AG04449 (cell line): ENCODE data around the gene SPATS1.

ENCODE experiments used
- CTCF ChIA-PET: fragments of 350-600 bp; formaldehyde crosslinking; extraction: SDS; loops from one replicate; lab custom pipeline; 2021; ENCODE audit warnings: antibody characterized with exemption; lab: Yijun Ruan, JAX
- POLR2A ChIA-PET: fragments of 400-600, 350-600 bp; formaldehyde crosslinking; extraction: SDS; loops from one replicate; lab custom pipeline; 2020; ENCODE audit warnings: antibody characterized with exemption, inconsistent platforms; lab: Yijun Ruan, JAX
- DNase-seq: peaks from one replicate; pipeline ENCODE4 v3.0.0-alpha.2; 2010; ENCODE audit warnings: low read depth, low spot score
- H3K4me3 ChIP-seq: 2 replicates; pipeline ENCODE4 v1.5.1; 2011; ENCODE audit warnings: low read depth, mild to moderate bottlenecking, control low read depth, low read length
- TF ChIP-seq, protein P1 (sequence below): IDR thresholded peaks from one replicate; pipeline ENCODE4 v1.5.1; 2011; ENCODE audit warnings: mild to moderate bottlenecking, moderate library complexity, low read length, control low read depth, inconsistent platforms; ENCODE audit not compliant: insufficient read depth; ENCODE audit errors: missing control alignments

SPATS1 gene

DNA sequence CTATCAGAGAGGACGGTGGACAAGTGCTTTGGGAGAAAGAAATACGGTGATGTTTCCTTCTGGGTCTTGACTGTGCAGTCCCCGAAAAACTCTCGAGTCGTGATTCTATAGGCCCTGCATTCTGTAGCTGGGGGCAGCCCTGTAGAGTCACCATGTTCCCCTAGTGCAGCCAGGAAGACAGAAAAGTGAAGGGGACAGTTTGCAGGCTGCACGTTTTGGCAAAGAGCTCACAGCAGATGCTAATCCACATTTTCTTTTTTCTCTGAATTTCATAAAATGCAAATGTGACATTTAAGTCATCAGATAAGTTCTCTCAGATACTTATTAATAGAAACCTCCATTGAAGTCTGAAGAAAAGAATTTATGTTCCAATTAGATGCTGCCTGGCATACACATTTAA, 19.5 kb downstream of the SPATS1 start:
- DNase-seq: no peak
- TF ChIP-seq, protein P1, sequence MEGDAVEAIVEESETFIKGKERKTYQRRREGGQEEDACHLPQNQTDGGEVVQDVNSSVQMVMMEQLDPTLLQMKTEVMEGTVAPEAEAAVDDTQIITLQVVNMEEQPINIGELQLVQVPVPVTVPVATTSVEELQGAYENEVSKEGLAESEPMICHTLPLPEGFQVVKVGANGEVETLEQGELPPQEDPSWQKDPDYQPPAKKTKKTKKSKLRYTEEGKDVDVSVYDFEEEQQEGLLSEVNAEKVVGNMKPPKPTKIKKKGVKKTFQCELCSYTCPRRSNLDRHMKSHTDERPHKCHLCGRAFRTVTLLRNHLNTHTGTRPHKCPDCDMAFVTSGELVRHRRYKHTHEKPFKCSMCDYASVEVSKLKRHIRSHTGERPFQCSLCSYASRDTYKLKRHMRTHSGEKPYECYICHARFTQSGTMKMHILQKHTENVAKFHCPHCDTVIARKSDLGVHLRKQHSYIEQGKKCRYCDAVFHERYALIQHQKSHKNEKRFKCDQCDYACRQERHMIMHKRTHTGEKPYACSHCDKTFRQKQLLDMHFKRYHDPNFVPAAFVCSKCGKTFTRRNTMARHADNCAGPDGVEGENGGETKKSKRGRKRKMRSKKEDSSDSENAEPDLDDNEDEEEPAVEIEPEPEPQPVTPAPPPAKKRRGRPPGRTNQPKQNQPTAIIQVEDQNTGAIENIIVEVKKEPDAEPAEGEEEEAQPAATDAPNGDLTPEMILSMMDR: no peak
- POLR2A ChIA-PET: no interaction called here
- CTCF ChIA-PET: interaction anchor here (0.9 to 1.3 kb wide), 3 partner anchors 29 to 200 kb away, joined by 3 to 4 read pairs (median 3); partner anchors contain the start of gene AARS2
- H3K4me3 ChIP-seq: no peak overlapping the region

DNA sequence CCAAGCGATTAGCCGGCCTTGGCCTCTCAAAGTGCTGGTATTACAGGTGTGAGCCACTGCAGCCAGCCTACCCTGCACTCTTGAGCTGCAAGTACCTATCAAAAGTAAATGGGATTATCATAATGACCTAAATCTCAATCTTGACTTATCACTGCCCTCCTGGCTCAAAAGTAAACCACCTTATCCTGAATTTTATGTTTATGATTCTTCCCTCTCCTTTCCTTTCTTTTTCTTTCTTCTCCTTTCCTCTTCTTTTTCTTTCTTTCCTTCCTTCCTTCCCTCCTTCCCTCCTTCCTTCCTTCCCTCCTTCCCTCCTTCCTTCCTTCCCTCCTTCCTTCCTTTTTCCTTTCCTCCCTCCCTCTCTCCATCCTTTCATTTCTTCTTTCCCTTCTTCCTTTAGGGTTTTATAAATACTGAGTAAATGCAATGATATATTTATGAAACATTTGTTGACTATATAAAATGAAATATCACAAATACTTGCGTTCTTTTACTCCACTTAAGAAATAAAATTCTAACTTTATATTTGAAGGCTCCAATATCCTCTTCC, 21.0 kb downstream of the SPATS1 start:
- TF ChIP-seq, protein P1: no peak
- no peak for DNase-seq
- ChIA-PET POLR2A (no interaction called here), CTCF (no interaction called here)
- no peak overlapping the region for H3K4me3 ChIP-seq

DNA sequence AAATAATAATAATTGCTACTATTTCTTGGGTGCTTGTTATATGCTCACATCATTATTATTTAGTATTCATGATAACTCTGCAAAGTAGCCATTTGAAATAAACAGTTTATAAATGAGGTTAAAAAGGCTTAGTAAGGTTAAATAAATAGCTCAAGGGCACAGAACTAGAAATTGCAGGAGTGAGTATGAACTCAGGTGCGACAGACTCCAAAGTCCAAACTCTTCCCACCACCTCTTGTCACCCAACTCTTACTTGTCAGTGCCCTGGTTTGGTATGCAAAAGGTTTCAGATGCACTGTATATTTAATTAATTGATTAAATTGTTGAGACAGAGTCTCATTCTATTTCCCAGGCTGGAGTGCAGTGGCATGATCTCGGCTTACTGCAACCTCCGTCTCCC, 24.3 kb downstream of the SPATS1 start:
- TF ChIP-seq, protein P1: no peak
- CTCF ChIA-PET: interaction anchor here (1.3 to 1.5 kb wide), 2 partner anchors 9 to 54 kb away, joined by 3 read pairs; partner anchors contain the start of gene AARS2

DNA sequence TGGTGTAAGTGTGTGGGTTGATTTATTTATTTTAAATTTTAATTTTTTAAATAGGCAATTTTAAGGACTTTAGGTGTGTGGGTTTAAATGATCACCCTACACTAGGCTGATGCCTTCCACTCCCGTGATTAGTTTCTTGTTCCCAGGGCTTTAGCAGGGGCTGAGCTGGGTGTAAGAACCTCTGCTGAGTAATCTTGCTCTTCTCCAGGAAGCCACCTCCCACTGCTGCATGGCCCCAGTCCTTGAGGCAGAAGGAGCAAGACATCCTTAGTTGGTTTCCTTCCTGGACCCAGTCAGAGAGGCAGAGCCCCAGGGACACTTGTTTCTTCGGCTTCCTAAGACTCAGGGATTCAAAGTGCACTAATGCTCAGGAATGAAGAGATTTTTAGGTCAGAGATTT, 25.2 kb downstream of the SPATS1 start:
- H3K4me3 ChIP-seq: no peak overlapping the region
- ChIA-PET POLR2A (no interaction called here), CTCF (interaction anchor here (1.3 to 1.5 kb wide), 2 partner anchors 10 to 55 kb away, joined by 3 read pairs; partner anchors contain the start of gene AARS2)
- TF ChIP-seq, protein P1: no peak
- DNase-seq: no peak

More for the DNA sequence above, 24.3 kb downstream of the SPATS1 start:
- no peak overlapping the region for H3K4me3 ChIP-seq
- DNase-seq: no peak
- POLR2A ChIA-PET: no interaction called here

DNA sequence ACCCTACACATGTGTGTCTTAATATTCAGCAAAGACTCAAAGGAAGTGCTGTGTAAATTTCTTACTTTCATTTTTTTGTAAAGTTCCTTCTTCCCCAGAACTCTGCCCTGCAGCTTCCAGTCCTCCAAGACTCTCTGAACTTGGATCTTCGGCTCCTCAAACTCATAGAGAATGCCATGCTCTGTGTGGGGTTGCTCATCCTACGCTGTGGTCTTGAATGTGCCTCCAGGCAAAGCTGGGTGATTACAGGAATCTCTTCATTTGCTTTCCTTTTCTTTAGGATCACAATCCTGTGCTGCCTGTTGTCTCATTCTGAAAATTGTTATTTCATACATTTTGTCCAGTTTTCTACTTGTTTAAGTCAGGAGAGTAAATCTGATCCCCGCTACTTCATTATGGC, 30.6 kb downstream of the SPATS1 start:
- TF ChIP-seq, protein P1: no peak
- no peak for DNase-seq
- POLR2A ChIA-PET: no interaction called here
- CTCF ChIA-PET: no interaction called here
- no peak overlapping the region for H3K4me3 ChIP-seq

DNA sequence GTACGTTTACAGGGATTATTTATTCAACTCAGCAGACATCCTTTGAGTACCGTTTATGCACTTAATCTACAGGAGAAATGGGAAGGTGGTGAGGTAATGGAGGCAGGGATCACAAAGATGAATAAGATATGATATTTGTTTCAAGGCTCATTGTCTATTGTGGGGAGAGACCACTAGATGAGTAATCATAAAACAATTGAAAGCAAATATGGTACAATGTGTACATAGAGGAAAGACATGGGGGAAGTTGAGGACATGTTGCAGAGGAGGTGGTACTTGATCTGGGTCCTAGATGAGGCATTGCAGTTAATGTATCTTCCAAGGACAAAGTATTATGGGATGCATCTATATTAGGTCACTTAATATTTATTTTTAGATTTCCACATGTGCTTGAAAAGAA, 31.3 kb downstream of the SPATS1 start:
- ChIA-PET CTCF (no interaction called here), POLR2A (no interaction called here)
- no peak for DNase-seq
- TF ChIP-seq, protein P1: no peak
- H3K4me3 ChIP-seq: no peak overlapping the region
